Heart left ventricle (tissue), 13 donors: ENCODE measurements around the gene ITGB5.

Experiments used
- POLR2A ChIP-seq, 2 donors: fragments of 450-650 bp; IDR thresholded peaks; one replicate each; pipeline ENCODE4 v1.6.1; 2017; ENCODE audit warnings: antibody characterized with exemption in 2 of 2, mild to moderate bottlenecking in 2 of 2, moderate library complexity in 2 of 2
- TF ChIP-seq, protein P1 (sequence below), 12 donors: fragments of 200-600 bp; sonication (generic) in 4 of 12; IDR thresholded peaks; one replicate each; pipeline versions ENCODE4 v1.5.0 to v1.8.0; 2018 to 2022; ENCODE audit warnings: antibody characterized with exemption in 12 of 12, mild to moderate bottlenecking in 5 of 12
- donor health status: ischemic (EF 13 %, LVEDD 7.1; RV severe dilation, severe dysfunction).
- donor health status: DM: no; HTN: yes; CAD: no.
- donor health status: DM: no; HTN: no; CAD: no.
- donor health status: ischemic (EF 25% LVEDD 6.9; RV normal size, moderate dysfunction).
- donor health status: ischemic (EF 25% LVEDD 5.7; RV mildly dilated, moderate dysfunction).
- donor health status: ischemic (EF 35%, LVEDD 5.7; RV mildly dilated, moderate dysfunction).
- donor health status: nonischemic (EF 11% LVEDD 7.7; RV severe dilation, severe dysfunction).
- donor health status: DM: yes; HTN: yes; CAD: no.
- donor health status: PGD.
- donor health status: ischemic (EF 29% LVEDD 5.4; RV normal size, mild dysfunction).
- donor health status: nonischemic (EF 23%, LVEDD 6.1; RV moderate dilation, normal function).

DNA sequence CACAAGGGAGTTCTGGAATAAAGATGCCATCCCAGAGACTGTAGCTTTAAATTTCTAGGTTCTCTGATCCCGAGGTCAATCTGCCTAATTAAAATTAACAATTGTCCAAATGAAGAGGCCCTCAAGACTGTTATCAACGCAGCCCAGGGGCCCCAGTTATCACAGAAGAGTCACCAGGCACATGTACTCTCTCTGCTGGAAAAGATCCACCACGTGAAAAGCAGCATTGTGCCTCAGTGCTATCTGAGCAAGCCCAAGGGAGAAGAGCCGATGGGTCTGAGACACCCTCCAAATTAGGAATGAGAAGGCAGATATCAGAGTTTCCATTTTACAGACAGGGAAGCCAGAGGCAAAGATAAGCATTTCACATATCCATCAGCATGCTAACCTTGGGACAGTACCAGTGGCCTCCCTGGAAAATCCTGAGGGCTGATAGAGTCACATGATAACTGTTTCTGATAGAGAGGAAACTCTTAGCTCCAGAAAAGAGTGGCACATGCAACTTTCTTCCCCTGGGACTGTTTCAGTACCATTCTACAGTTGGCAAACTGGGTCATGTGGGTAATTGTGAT is 55.5 kb downstream of the ITGB5 start:
- TF ChIP-seq, protein P1, sequence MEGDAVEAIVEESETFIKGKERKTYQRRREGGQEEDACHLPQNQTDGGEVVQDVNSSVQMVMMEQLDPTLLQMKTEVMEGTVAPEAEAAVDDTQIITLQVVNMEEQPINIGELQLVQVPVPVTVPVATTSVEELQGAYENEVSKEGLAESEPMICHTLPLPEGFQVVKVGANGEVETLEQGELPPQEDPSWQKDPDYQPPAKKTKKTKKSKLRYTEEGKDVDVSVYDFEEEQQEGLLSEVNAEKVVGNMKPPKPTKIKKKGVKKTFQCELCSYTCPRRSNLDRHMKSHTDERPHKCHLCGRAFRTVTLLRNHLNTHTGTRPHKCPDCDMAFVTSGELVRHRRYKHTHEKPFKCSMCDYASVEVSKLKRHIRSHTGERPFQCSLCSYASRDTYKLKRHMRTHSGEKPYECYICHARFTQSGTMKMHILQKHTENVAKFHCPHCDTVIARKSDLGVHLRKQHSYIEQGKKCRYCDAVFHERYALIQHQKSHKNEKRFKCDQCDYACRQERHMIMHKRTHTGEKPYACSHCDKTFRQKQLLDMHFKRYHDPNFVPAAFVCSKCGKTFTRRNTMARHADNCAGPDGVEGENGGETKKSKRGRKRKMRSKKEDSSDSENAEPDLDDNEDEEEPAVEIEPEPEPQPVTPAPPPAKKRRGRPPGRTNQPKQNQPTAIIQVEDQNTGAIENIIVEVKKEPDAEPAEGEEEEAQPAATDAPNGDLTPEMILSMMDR (IDR thresholded peaks at IDR 0.05), result no peak
- TF ChIP-seq POLR2A (IDR thresholded peaks at IDR 0.05), result no peak
